Islet of Langerhans (tissue), 1 donor: ENCODE measurements around the gene TMC1.

Experiments
- FAIRE-seq: peaks from one replicate; lab custom pipeline; 2011; peaks lifted over from hg19 to GRCh38; lab: Jason Lieb, UNC

Gene TMC1

GRCh38 chr9:72874344-72874743, 352.9 kb downstream of the TMC1 start:
- no peak for FAIRE-seq

- no peak for FAIRE-seq
These were observed 353.8 kb downstream of the TMC1 start for GRCh38 chr9:72875221-72875620.

GRCh38 chr9:72880821-72881220, 359.4 kb downstream of the TMC1 start:
- FAIRE-seq: no peak

- no peak for FAIRE-seq
These were observed 360.8 kb downstream of the TMC1 start for GRCh38 chr9:72882117-72882775.

GRCh38 chr9:72883875-72884274, 362.5 kb downstream of the TMC1 start:
- no peak for FAIRE-seq

- no peak for FAIRE-seq
These were observed 363.1 kb downstream of the TMC1 start for GRCh38 chr9:72884508-72884907.
